ENCODE measurements around the gene GOLPH3L. TPM values are rescaled to one million over a fixed set of nuclear protein-coding genes. Genes with fewer than 3 reads are reported as not detected.
A peak's percentile ranks its signal among the peaks of the same experiment; 100 is the strongest.

GOLPH3L gene
- total RNA-seq, 4 donors from 2014 or later, result 23.1 to 41.3 (median 35.3) TPM

GRCh38 chr1:150695561-150695960 is 1.4 kb downstream of the GOLPH3L start:
- peaks cover 0 to 3% (median 0%) of the 10 kb centered on the region in 4 donors for H3K4me1 ChIP-seq
- H3K27ac ChIP-seq, result peak overlapping the region in 1 of 4 donors; percentile 83
- no peaks in the 10 kb centered on the region for H3K9me3 ChIP-seq
- peaks cover 0 to 38% (median 0%) of the 10 kb centered on the region in 3 donors for H3K36me3 ChIP-seq
- DNase-seq, result no peak
- H3K4me3 ChIP-seq, result peak overlapping the region in 1 of 4 donors; percentile 77
- no peak for TF ChIP-seq POLR2A (IDR thresholded peaks at IDR 0.05)
- TF ChIP-seq CTCF (IDR thresholded peaks at IDR 0.05), result no peak
- no peaks in the 10 kb centered on the region for H3K27me3 ChIP-seq

- no peaks in the 10 kb centered on the region for H3K9me3 ChIP-seq
- no peaks in the 10 kb centered on the region for H3K27me3 ChIP-seq
- TF ChIP-seq CTCF (IDR thresholded peaks at IDR 0.05) (no peak), POLR2A (IDR thresholded peaks at IDR 0.05) (no peak)
- DNase-seq, result no peak
- no peak overlapping the region for H3K27ac ChIP-seq
- H3K4me3 ChIP-seq, result no peak overlapping the region
- peaks cover 0 to 57% (median 0%) of the 10 kb centered on the region in 3 donors for H3K36me3 ChIP-seq
- peaks cover 0 to 3% (median 0%) of the 10 kb centered on the region in 4 donors for H3K4me1 ChIP-seq
These were observed 4.2 kb downstream of the GOLPH3L start for GRCh38 chr1:150692720-150693119.

DNA sequence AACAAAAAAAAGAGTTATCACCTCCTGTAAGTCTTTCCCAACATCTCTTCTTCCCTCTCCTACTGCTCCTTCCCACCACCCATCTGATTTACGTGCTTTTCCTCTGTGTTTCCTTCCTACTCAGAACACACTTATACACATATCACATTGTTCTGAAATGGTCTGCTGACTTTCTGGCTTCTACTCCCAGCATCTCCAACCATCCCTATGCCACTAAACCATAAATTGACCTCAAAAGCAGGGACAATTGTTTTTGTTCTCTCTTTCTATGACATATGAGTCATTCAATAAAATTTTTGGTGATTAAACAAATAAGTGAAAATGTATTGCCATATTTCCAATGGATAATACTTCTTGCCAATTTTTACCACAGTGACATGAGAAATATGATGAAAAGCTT is 8.2 kb downstream of the GOLPH3L start:
- peaks cover 0 to 62% (median 0%) of the 10 kb centered on the region in 3 donors for H3K36me3 ChIP-seq
- no peak for DNase-seq
- H3K27me3 ChIP-seq, result no peaks in the 10 kb centered on the region
- TF ChIP-seq POLR2A (IDR thresholded peaks at IDR 0.05), result no peak
- TF ChIP-seq CTCF (IDR thresholded peaks at IDR 0.05), result no peak
- H3K4me3 ChIP-seq, result no peak overlapping the region
- no peak overlapping the region for H3K27ac ChIP-seq
- no peaks in the 10 kb centered on the region for H3K9me3 ChIP-seq
- no peaks in the 10 kb centered on the region for H3K4me1 ChIP-seq

DNA sequence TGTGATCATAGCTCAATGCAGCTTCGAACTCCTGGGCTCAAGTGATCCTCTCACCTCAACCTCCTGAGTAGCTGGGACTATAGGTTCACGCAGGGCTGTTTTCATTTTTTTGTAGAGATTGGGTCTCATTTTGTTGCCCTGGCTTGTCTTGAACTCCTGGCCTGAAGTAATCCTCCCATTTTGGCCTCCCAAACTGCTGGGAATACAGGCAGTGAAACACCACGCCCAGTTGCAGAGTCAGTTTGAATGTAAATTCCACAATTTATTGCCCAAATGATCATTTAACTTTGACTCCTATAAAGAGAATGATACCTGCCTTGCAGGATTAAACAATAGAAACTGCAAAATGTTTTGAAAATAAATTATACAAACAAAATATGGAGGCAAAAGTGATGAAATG is 10.7 kb downstream of the GOLPH3L start:
- Histone ChIP-seq H3K27me3 (no peaks in the 10 kb centered on the region), H3K27ac (no peak overlapping the region), H3K4me3 (no peak overlapping the region), H3K36me3 (peaks cover 0 to 49% (median 0%) of the 10 kb centered on the region in 3 donors), H3K4me1 (no peaks in the 10 kb centered on the region), H3K9me3 (no peaks in the 10 kb centered on the region)
- TF ChIP-seq CTCF (IDR thresholded peaks at IDR 0.05), result no peak
- no peak for TF ChIP-seq POLR2A (IDR thresholded peaks at IDR 0.05)
- no peak for DNase-seq

DNA sequence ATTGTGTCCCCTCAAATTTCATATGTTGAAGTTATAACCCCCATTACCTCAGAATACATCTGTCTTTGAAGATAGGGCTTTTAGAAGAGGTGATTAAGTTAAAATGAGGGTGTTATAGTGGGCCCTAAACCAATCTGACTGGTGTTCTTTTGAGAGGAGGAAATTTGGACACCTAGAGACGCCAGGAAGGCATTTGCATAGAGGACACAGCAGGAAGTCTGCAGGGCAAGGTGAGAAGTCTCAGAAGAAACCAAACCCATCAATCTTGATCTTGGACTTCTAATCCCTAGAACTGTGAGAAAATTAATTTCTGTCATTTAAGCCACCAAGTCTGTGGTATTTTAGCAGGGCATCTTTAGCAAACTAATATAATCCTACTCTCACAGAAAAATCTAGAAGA is 13.0 kb downstream of the GOLPH3L start:
- peaks cover 0 to 32% (median 0%) of the 10 kb centered on the region in 3 donors for H3K36me3 ChIP-seq
- no peaks in the 10 kb centered on the region for H3K9me3 ChIP-seq
- no peaks in the 10 kb centered on the region for H3K4me1 ChIP-seq
- no peak for TF ChIP-seq POLR2A (IDR thresholded peaks at IDR 0.05)
- no peak for TF ChIP-seq CTCF (IDR thresholded peaks at IDR 0.05)
- H3K4me3 ChIP-seq, result no peak overlapping the region
- DNase-seq, result no peak
- peak overlapping the region in 1 of 4 donors; percentile 6 for H3K27ac ChIP-seq
- H3K27me3 ChIP-seq, result no peaks in the 10 kb centered on the region

DNA sequence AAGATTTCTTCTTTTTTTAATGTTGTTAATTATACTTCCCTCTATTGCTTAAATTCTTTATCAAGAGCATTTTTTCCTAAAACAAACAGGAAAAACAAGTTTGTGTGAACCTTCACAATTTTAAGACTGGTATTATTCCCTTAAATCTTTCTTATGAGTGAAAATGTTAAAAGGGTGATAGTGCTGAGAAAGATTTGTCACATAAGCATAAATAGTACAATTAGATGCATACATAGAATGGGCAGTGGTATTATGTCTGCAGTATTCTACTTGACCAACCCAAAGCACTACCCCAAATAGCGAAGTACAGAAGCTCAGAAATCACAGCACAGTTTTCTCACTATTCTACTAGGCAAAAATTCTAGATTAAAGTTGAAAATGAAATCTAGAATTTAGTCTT is 18.0 kb downstream of the GOLPH3L start:
- no peaks in the 10 kb centered on the region for H3K9me3 ChIP-seq
- TF ChIP-seq CTCF (IDR thresholded peaks at IDR 0.05) (no peak), POLR2A (IDR thresholded peaks at IDR 0.05) (no peak)
- no peak overlapping the region for H3K4me3 ChIP-seq
- no peaks in the 10 kb centered on the region for H3K4me1 ChIP-seq
- peaks cover 0 to 20% (median 0%) of the 10 kb centered on the region in 3 donors for H3K36me3 ChIP-seq
- H3K27me3 ChIP-seq, result no peaks in the 10 kb centered on the region
- no peak for DNase-seq
- no peak overlapping the region for H3K27ac ChIP-seq
